Activated CD4-positive, alpha-beta T cell treated with anti-CD3 and anti-CD28 coated beads, Interleukin-2, amount 50 U/mL, for 1 hour (primary cell): ENCODE data around the gene AKIP1.
"Not testable (repeated sequence)": the region's sequence is repeated elsewhere in the genome, so short reads cannot be mapped to it uniquely, and the experiment has no call there.

Experiments
- DNase-seq: peaks from one replicate; pipeline ENCODE4 v3.0.0-alpha.2; 2020

AKIP1 gene

DNA sequence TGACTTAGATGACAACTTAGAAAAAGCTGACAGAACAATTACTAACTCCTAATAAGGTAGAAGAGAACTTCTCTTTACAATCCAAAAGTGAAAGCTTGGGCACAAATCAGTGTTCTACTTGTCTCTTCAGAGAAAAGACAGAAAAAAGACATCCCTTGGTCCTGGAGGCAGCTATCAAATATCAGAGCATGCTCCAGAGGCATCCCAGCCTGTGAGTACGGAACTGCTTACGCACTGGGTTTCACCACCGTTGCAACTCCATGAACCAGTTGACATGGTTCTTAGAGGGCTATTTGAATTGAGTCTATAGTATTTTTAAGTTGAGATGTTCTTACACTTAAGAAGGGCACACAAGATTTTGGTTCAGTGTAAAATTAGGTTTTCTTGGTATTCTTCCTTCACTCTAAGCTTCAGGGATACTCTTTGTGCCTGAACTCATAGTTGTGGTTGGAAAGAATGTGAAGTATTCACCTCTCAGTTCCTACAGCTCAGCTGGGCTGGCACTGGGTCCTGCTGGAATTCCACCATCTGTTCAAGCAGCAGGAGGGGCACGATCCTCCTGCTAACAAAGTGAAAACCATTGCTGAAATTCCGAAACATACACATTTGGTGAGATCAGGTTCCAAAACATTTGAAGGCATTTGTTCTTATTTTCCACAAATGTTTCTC, 6.3 kb downstream of the AKIP1 start:
- no peak for DNase-seq

DNA sequence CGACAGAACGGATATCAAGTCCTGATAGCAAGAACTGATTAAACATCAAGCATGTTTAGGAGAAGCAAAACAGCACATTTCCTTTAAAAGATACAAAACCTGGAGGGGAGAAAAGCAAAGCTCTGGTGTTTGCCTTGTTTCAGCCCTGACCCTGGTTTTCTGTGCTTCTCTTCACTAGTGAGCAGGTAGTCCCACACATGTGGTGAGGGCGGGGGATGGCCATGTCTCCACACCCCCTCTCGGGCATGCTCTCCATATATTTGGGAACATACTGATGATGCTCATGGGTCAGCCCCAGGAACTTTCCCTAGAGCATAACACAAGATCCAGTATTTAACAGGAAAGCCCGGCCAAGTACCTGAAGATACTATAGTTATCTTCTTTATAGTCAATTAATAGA, 11.7 kb downstream of the AKIP1 start:
- no peak for DNase-seq

- DNase-seq = no peak
These were observed 14.7 kb downstream of the AKIP1 start for GRCh38 chr11:8925711-8926110.

- no peak for DNase-seq
These were observed 15.2 kb downstream of the AKIP1 start for GRCh38 chr11:8926236-8926635.

- DNase-seq = no peak
These were observed 16.2 kb downstream of the AKIP1 start for GRCh38 chr11:8927233-8927632.

DNA sequence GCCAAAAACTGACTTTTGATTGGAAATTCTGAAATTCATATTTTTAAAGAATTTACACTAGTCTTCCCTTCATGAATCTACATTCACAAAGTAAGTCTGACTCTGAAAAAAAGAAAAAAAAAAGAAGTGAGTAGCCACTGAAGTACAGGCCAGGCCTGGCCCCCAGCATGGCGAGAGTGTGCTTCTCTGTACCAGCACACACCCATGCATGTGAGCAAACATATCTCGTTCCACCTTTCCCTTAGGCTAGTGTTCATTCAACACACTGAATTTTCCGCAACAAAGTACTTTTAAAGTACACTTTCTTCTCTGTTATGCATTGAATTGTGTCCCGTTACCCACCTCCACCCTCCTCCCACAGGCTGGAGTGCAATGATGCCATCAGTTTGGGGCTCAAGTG, 17.2 kb downstream of the AKIP1 start:
- no peak for DNase-seq

DNA sequence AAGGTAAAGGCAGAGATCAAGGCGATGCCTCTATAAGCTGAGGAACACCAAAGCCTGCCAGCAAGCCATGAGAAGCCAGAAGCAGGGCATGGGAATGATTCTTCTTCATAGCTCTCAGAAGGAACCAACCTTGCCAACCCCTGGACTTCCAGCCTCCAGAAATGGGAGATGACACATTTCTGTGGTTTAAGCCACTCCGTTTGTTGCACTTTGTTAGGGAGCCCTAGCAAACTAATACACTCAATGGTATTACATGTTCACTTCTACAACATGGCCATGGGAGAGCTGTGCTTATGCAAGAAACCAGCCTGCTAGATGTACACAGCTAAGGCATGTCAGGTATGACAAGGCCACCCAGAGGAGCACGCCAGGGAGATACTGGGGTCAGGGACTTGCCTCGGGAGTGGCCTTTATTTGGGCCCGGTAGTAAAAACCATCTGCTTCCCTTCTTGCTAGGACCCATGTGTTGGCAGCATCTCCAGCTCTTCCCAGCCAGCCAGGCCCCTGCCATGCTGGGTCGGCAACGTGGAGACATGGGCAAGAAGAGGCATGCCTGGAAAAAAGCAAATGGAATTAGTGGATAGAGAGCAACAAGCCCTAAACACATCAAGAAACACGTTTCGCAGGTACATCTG, 18.1 kb downstream of the AKIP1 start:
- DNase-seq = no peak

GRCh38 chr11:8930456-8931175, 19.6 kb downstream of the AKIP1 start:
- DNase-seq = no peak

DNA sequence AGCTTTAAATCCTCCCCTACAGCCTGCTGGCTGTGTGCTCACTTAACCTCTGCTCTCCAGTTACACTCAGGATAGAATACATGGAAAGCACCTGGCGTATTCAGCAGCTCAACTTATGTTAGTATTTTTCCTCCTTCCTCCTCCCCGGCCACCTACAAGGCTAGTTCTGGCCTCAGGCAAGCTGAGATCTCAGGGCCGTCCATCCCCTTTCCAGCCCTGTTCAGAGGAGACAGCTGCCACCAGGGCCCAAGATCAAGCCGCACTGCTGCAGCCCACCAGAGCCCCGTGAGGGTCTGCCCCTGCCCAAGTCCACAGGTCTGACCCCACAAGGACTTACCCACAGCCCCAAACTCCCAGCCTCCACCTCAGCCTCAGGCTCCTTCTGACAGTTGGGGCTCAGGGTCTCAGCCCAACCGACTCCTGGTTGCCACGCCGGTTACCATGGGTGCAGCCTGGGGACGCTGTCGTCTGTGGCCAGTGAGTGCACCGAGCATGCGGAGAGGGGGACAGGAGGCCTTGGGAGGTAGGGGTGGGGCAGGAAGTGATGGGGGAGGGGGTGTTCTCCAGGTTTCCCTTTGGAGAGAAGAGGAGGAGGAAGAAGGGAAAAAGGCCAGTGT, 21.7 kb downstream of the AKIP1 start, which contains the start of gene C11orf16:
TSS of gene C11orf16 (minus strand) at position 384 of the 617 bp plus-strand sequence. CDS start 639 bp downstream, outside the sequence.
- no peak for DNase-seq

DNA sequence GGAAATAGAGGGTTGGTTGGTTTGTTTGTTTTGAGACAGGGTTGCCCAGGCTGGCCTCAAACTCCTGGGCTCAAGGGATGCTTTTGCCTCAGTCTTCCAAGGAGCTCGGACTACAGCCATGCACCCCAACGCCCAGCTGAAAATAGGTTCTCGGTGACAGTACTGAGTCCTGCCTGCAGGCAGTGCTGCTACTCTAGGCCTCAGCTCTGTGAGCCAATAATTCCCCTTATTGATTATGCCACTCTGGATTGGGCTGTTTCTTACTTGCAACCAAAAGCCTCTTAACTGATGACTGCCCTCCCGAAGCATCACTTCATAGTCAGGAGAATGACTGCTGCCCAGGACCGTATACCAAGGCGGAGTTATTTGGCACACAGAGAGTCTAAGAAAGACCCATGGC, 22.9 kb downstream of the AKIP1 start:
- no peak for DNase-seq

DNA sequence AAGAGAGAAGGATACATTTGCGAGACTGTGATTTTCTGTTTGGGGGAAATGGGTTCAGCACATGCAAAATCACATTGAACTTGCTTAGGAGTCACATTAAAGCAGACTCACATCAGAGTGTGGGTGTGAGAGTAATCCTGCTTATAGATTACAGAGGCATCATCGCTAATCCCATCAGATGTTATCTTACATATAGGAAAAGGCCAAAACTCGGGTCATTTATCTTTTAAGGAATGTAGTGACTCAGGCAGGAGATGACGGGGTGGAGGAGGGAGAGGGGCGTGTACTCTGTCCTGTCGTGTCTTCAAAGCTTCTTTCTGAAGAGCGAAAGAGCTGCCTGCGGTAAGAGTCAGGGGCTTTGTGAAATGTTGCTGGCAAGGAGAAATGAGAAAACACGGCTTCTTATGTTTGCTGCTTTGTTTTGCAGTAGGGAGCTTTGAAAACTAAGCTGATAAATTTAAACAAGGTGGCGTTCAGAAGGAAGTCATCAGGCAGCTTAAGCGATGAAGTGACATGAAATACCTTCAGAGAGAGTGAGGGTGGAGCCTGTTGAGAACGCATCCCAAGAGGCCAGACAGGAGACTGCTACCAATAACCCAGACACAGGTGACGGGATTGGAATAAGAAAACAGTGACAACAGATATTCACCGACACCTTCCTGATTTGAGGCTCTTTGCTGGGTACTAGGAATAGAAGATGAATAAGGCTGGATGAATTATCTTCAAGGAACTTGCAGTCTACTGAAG, 23.9 kb downstream of the AKIP1 start:
- DNase-seq = no peak

DNA sequence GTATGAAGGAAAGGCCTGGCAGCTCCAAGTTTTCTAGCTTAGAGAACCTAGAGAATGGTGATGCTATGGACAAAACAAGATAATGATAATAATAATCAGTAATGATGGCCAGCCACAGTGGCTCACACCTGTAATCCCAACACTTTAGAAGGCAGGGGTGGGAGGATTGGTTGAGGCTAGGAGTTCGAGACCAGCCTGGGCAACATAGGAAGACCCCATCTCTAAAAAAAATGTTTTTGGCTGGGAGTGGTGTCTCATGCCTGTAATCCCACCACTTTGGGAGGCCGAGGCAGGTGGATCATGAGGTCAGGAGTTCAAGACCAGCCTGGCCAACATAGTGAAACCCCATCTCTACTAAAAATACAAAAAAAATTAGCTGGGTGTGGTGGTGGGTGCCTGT, 24.8 kb downstream of the AKIP1 start:
- DNase-seq = not testable (repeated sequence)

DNA sequence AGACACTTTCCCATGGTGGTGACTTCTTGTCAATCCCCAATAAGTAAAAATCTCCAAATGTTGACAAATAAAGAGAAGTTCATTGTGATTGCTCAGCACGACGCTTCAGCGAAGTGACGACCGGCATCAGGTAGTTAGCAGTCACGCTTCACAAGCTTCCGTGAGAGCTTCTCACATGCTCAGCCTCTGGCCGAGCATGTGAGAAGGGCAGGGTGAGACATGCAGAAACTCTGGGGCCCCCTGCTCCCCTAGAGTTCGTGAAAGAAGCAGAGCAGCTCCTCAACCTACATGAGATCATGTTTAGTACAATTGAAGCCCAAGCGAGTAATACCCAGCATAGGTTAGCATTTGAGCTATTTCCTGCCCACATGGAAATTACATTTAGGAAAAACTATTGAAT, 26.2 kb downstream of the AKIP1 start:
- DNase-seq = no peak

DNA sequence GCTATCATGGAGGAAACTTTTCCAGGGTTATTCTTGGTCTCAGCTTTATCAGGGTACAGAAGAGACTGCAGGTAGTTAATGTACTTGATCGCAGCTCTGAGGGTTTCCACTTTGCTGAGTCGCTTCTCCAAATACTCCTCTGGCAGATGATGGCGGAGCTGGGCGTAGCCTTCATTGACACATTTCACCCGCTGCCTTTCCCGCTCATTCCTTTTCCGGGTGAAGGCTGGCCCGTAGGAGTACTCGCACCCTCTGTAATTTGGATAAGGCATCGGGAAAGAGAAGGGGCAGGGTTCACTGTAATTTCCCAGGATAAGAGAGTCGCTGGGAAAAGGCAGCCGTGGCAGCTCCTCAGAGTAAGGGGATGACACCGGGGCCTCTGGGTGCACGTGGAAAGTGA, 26.7 kb downstream of the AKIP1 start:
- DNase-seq = no peak

DNA sequence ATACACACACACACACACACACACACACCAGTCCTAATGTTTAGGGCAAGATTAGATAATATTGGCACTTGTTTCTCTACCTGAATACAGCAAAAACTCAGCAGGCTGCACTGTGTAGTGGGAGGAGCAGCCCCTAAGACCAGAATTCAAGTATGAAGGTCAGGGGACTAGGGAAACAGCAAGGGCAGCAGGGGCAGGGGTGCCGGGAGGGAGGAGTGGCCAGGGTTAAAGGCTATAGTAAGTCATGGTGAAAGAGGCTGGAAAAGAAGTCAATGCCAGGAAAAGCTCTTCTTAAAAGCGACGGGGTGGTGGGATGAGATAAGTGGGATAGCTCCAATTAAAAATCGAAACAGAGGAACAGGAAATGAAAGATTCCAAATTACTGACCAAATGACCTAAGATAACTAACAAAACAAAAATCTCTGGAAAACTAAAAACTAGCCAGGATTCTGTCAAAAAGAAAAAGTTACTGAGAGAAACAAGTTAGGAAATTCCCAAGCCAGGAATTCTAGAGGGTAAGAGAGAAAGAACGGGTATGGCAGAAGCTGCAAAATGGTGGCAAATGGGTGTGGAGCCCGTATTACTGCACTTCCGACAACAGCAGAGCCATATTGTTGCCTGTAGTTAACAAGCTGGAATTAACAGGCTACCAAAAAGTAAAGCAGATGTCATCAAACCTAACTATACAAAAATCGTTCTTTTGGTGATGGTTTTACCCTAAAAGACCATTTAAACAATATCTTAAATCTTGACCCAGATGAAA, 30.5 kb downstream of the AKIP1 start:
- no peak for DNase-seq

- DNase-seq = no peak
These were observed 31.6 kb downstream of the AKIP1 start, which contains the start of gene ASCL3 for GRCh38 chr11:8942518-8943066. ASCL3 (minus strand) TSS chr11:8943016; CDS start chr11:8938161, 4,855 bp downstream.

GRCh38 chr11:8947230-8947943, 36.4 kb downstream of the AKIP1 start:
- DNase-seq = no peak

- no peak for DNase-seq
These were observed 37.9 kb downstream of the AKIP1 start for GRCh38 chr11:8948886-8949285.

- no peak for DNase-seq
These were observed 45.9 kb downstream of the AKIP1 start for GRCh38 chr11:8956860-8957259.

GRCh38 chr11:8959546-8960166, 48.7 kb downstream of the AKIP1 start:
- DNase-seq = no peak

DNA sequence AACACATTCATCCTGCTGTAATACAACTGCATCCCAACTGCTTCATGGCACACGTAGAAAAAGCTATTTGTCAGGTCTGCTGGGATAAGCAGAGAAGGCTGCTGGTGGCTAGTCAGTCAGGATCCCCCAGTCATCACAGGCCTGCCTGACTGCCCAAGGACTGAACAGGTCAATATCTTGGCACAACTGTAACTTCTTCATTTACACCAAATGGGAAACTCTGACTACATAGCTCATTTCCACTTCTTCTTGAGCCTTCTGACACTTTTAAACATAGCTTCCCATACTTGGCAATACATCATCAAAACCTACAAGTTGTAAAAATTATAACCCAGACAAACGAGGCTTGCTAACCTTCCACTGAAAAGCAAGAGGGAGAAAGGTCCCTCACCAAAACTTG, 50.4 kb downstream of the AKIP1 start:
- no peak for DNase-seq
